Heart right ventricle (tissue), 16 donors: ENCODE data around the gene TTLL5. TPM values are rescaled to one million over a fixed set of nuclear protein-coding genes. Genes with fewer than 3 reads are reported as not detected.
A peak's percentile ranks its signal among the peaks of the same experiment; 100 is the strongest.

Experiments used
- ATAC-seq, 8 donors: fragments of 200-7000 bp; cut with Tn5 transposase; one replicate each; pipeline ENCODE4 v1.9.1; 2020; ENCODE audit warnings: mild to moderate bottlenecking in 8 of 8, moderate library complexity in 8 of 8, moderate number of reproducible peaks in 1 of 8
- DNase-seq, 2 donors: peaks; one replicate each; pipeline ENCODE4 v3.0.0-alpha.2; 2020
- H3K27ac ChIP-seq, 10 donors: fragments of 200-600 bp; sonication (generic) in 2 of 10; one replicate each; pipeline versions ENCODE4 v1.5.0 to v1.8.0; 2020 to 2022; ENCODE audit warnings: mild to moderate bottlenecking in 3 of 10
- H3K27me3 ChIP-seq, 7 donors: fragments of 200-600 bp; one replicate each; pipeline ENCODE4 v1.8.0; 2021 to 2022; ENCODE audit warnings: mild to moderate bottlenecking in 2 of 7
- H3K36me3 ChIP-seq, 9 donors: fragments of 200-600 bp; sonication (generic) in 1 of 9; one replicate each; pipeline versions ENCODE4 v1.5.0 to v1.8.0; 2020 to 2022; ENCODE audit warnings: mild to moderate bottlenecking in 2 of 9
- H3K4me1 ChIP-seq, 9 donors: fragments of 200-600 bp; sonication (generic) in 1 of 9; one replicate each; pipeline versions ENCODE4 v1.5.0 to v1.8.0; 2020 to 2022; ENCODE audit warnings: mild to moderate bottlenecking in 4 of 9
- H3K4me3 ChIP-seq, 10 donors: fragments of 200-600 bp; sonication (generic) in 2 of 10; one replicate each; pipeline versions ENCODE4 v1.5.0 to v1.8.0; 2020 to 2022; ENCODE audit warnings: mild to moderate bottlenecking in 7 of 10, moderate library complexity in 2 of 10
- H3K9me3 ChIP-seq, 11 donors: fragments of 200-600 bp in 10 of 11; sonication (generic) in 2 of 11; one replicate each; pipeline versions ENCODE4 v1.5.0 to v1.8.0; 2013 to 2022; ENCODE audit warnings: mild to moderate bottlenecking in 2 of 11, control low read depth in 1 of 11, moderate library complexity in 1 of 11
- WGBS, 2 donors: extraction: QIAGEN DNeasy Blood & Tissue Kit; methylation state at CpG; one replicate each; pipeline ENCODE4 v1.1.7; 2013; ENCODE audit warnings: inconsistent platforms in 1 of 2; 5-methylcytosine and 5-hydroxymethylcytosine counted together
- intact Hi-C, 10 donors: fragments of 100-400 bp; cut with DNase I; formaldehyde crosslinking; loops; one replicate each; pipeline versions ENCODE4 v1.11.1 to v1.14.2; 2022
- polyA plus RNA-seq, 2 donors: library from polyadenylated mRNA; stranded (reverse); fragments of 200-250 nt; gene quantifications; one replicate each; pipeline ENCODE4 v1.2.3, GENCODE V29; 2013
- total RNA-seq, 10 donors: library from RNA; stranded (reverse); fragmentation: NEBNext Ultra II Directional in 3 of 10; extraction: Animal tissue kit (Norgen Biotek cat#: 25700) in 3 of 10; gene quantifications; one replicate each; pipeline versions ENCODE4 v1.2.1 to v1.2.4, GENCODE V29; 2021 to 2023
- TF ChIP-seq, protein P1 (sequence below), 9 donors: fragments of 200-600 bp; sonication (generic) in 2 of 9; IDR thresholded peaks; one replicate each; pipeline versions ENCODE4 v1.5.0 to v1.8.0; 2021 to 2022; ENCODE audit warnings: antibody characterized with exemption in 9 of 9, mild to moderate bottlenecking in 5 of 9, moderate library complexity in 1 of 9
- donor health status: Arrhythmogenic right ventricular cardiomyopathy.
- donor health status: ischemic (EF 13 %, LVEDD 7.1; RV severe dilation, severe dysfunction).
- donor health status: healthy with polysubstance abuse.
- donor health status: DM: no; HTN: yes; CAD: no.
- donor health status: DM: no; HTN: no; CAD: no.
- donor health status: ischemic (EF 25% LVEDD 6.9; RV normal size, moderate dysfunction).
- donor health status: ischemic (EF 25% LVEDD 5.7; RV mildly dilated, moderate dysfunction).
- donor health status: healthy.
- donor health status: DM: yes; HTN: yes; CAD: no.
- donor health status: Ischemic cardiomyopathy.
- donor health status: ischemic (EF 35%, LVEDD 5.7; RV mildly dilated, moderate dysfunction).
- donor health status: nonischemic (EF 11% LVEDD 7.7; RV severe dilation, severe dysfunction).
- donor health status: DM: yes; HTN: yes; CAD: no.
- donor health status: PGD.
- donor health status: ischemic (EF 29% LVEDD 5.4; RV normal size, mild dysfunction).
- donor health status: nonischemic (EF 23%, LVEDD 6.1; RV moderate dilation, normal function).

TTLL5 gene
- total and polyA plus RNA-seq, 12 donors: 5.6 to 24.7 (median 17.6) TPM

DNA sequence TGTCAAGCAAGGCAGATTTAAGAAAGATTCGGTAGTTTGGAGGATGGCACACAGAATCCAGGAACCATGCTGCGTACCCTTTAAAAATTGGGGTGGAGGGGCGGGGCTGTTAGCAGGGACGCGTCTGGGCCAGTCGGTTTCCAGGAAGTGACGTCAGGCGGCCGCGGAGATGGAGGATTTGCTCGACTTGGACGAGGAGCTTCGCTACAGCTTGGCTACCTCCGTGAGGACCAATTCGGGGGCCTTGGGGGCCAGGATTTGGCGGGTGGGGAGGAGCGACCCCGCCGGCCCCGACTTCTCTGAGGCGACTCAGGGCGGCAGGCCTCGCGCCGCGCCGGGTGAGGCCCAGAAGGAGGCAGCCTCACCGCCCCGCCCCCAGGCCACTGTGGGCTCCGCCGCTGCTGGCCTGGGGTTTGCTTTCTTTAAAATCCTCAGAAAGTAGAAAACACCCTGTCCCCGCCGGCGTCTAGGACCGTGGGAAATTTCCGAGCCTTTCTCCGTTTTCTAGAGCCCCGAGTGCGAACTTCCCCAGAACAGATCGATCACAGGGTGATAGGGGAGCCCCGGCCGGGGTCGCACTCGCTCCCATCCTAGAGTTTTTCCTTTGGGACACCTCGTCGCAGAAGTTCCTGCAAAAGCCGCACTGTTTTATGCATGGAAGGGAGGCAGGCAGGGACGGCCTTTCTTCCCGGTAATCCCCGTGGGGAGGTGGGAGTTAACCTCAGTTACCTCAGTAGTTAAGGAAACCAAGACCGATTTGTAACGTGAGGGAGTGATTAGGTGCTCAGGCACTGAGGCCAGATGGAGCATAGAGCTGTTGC, 324.8 kb downstream of the TTLL5 start, which contains the start of gene IFT43:
TSS of gene IFT43 (plus strand) at position 146 of the 821 bp plus-strand sequence. CDS start at position 170, 24 bp downstream.
- H3K4me1 ChIP-seq: peaks cover 0 to 64% (median 40%) of the 10 kb centered on the region in 9 donors
- 0 to 1% methylated on average over 52 of the region's 52 CpGs for WGBS, 2 donors
- TF ChIP-seq, protein P1, sequence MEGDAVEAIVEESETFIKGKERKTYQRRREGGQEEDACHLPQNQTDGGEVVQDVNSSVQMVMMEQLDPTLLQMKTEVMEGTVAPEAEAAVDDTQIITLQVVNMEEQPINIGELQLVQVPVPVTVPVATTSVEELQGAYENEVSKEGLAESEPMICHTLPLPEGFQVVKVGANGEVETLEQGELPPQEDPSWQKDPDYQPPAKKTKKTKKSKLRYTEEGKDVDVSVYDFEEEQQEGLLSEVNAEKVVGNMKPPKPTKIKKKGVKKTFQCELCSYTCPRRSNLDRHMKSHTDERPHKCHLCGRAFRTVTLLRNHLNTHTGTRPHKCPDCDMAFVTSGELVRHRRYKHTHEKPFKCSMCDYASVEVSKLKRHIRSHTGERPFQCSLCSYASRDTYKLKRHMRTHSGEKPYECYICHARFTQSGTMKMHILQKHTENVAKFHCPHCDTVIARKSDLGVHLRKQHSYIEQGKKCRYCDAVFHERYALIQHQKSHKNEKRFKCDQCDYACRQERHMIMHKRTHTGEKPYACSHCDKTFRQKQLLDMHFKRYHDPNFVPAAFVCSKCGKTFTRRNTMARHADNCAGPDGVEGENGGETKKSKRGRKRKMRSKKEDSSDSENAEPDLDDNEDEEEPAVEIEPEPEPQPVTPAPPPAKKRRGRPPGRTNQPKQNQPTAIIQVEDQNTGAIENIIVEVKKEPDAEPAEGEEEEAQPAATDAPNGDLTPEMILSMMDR (IDR thresholded peaks at IDR 0.05): peak in 2 of 9 donors; percentile 6 to 11
- H3K9me3 ChIP-seq: no peaks in the 10 kb centered on the region
- peaks cover 0 to 21% (median 0%) of the 10 kb centered on the region in 9 donors for H3K36me3 ChIP-seq
- no peaks in the 10 kb centered on the region for H3K27me3 ChIP-seq
- H3K27ac ChIP-seq: peak within 1 kb of the TSS; percentile 51 to 98 (median 91)
- intact Hi-C loops: loop anchor here in 2 of 10 donors (5.0 to 10.0 kb wide), 2 partner anchors 181 to 264 kb away; no protein-coding TSS in a partner anchor
- peak; percentile 40 to 72 (median 64) for ATAC-seq
- peak; percentile 91 to 95 for DNase-seq
- peak within 1 kb of the TSS; percentile 50 to 98 (median 87) for H3K4me3 ChIP-seq

DNA sequence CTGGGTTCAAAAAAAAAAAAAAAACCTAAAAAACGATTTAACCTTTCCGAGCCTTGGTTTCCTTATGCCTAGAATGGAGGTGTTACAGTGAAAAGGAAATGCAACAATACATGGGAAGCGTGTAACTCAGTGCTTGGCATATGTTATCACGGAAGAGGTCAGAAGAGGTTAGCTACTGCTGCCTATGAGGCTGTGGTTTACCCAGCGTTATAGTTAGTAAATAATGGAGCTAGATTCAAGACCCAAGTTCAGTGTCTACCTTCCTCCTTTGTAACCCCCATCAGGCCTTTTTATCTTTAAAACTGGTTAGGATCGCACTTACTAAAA, 325.4 kb downstream of the TTLL5 start:
- peaks cover 0 to 25% (median 0%) of the 10 kb centered on the region in 9 donors for H3K36me3 ChIP-seq
- WGBS, 2 donors: 19 to 20% methylated on average over 6 of the region's 6 CpGs
- ATAC-seq (no peak), DNase-seq (no peak)
- intact Hi-C loops: loop anchor here in 2 of 10 donors (5.0 to 10.0 kb wide), 2 partner anchors 182 to 264 kb away; no protein-coding TSS in a partner anchor
- peak overlapping the region; percentile 50 to 98 (median 87) for H3K4me3 ChIP-seq
- H3K27ac ChIP-seq: peak overlapping the region in 8 of 10 donors; percentile 78 to 98 (median 94)
- TF ChIP-seq, protein P1 (IDR thresholded peaks at IDR 0.05): no peak
- H3K9me3 ChIP-seq: no peaks in the 10 kb centered on the region
- H3K27me3 ChIP-seq: no peaks in the 10 kb centered on the region
- peaks cover 0 to 59% (median 34%) of the 10 kb centered on the region in 9 donors for H3K4me1 ChIP-seq

DNA sequence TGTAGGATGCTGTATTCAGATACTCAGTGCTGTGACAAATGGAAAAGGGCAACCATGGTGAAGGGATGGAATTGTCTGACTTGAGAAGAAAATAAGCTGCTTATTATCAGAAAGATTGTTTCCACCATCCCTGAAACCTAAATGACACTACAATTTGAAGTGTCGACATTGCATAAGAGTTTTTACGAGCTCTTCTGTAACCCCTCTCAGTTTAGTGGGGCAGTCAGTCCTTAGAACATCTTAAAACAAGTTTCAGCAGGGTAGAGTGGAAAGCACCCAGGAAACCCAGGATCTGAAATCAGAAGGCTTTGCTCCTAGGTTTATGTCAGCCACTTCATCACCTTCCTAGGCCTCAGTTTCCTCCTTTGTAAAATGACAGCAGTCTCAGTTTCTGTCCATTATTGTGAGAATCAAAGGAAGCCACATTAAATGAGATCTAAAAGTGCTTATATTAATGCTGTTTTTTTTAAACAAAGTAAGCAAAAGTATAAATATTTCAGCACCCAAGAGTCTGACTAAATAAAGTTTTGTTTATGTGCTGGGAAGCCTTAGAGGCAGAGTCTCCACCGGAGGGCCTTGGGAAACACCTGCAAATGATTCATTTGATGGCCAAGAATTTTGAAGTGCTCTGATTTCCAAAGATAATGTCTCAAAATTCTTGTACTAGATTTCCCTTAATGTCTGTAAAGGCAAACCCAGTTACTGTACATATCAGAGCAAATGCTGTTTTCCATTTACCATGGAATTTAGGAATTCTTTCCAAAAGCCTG, 326.3 kb downstream of the TTLL5 start:
- DNase-seq (no peak), ATAC-seq (no peak)
- TF ChIP-seq, protein P1 (IDR thresholded peaks at IDR 0.05): no peak
- 74 to 81% methylated on average over 3 of the region's 3 CpGs for WGBS, 2 donors
- Histone ChIP-seq H3K4me3 (no peak overlapping the region), H3K36me3 (peaks cover 0 to 33% (median 0%) of the 10 kb centered on the region in 9 donors), H3K27ac (peak overlapping the region in 5 of 10 donors; percentile 66 to 98 (median 92)), H3K9me3 (no peaks in the 10 kb centered on the region), H3K27me3 (no peaks in the 10 kb centered on the region), H3K4me1 (peaks cover 0 to 66% (median 32%) of the 10 kb centered on the region in 9 donors)
- intact Hi-C loops: loop anchor here in 2 of 10 donors (5.0 to 10.0 kb wide), 2 partner anchors 183 to 265 kb away; no protein-coding TSS in a partner anchor

DNA sequence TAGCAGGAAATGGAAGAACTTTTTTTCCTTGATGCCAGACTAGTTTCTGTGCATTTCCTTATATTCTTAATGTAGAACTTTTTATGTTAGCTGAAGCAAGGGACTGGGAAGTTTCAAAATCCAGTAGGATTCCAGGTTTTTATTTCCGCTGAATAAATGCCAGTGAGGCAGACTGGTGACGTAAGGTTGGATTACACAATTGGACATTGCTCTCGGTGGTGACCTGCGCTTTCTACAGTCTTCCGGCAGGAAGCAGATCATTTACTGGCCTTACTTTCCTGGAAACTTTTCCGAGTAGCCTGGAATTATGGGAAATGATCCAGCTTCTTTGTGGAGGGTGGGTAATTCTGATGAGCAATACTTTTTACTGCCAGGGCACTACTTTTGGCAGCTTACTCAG, 328.1 kb downstream of the TTLL5 start:
- ATAC-seq: peak in 7 of 8 donors; percentile 18 to 73 (median 46)
- peak in 1 of 2 donors; percentile 60 for DNase-seq
- H3K4me3 ChIP-seq: no peak overlapping the region
- peaks cover 0 to 51% (median 0%) of the 10 kb centered on the region in 9 donors for H3K36me3 ChIP-seq
- TF ChIP-seq, protein P1 (IDR thresholded peaks at IDR 0.05): no peak
- 46 to 65% methylated on average over 6 of the region's 6 CpGs for WGBS, 2 donors
- no peaks in the 10 kb centered on the region for H3K9me3 ChIP-seq
- H3K27me3 ChIP-seq: no peaks in the 10 kb centered on the region
- intact Hi-C loops: loop anchor here in 2 of 10 donors (5.0 to 10.0 kb wide), 2 partner anchors 184 to 267 kb away; no protein-coding TSS in a partner anchor
- peak overlapping the region in 9 of 10 donors; percentile 32 to 92 (median 69) for H3K27ac ChIP-seq
- H3K4me1 ChIP-seq: peaks cover 0 to 76% (median 40%) of the 10 kb centered on the region in 9 donors
